Stimulated activated CD4-positive, alpha-beta T cell treated with anti-CD3 and anti-CD28 coated beads, Interleukin-1b, Interleukin-23, amount 100 ng/mL, for 24 hours (primary cell): Measurements from ENCODE around the gene SRSF5.
"Not testable (repeated sequence)": the region's sequence is repeated elsewhere in the genome, so short reads cannot be mapped to it uniquely, and the experiment has no call there.

Experiments used
- DNase-seq, 4 experiments: peaks; one replicate each; pipeline ENCODE4 v3.0.0-alpha.2; 2020; ENCODE audit warnings: low read depth in 4 of 4, low spot score in 1 of 4

SRSF5 gene

GRCh38 chr14:69766984-69767368 is at the start of gene SRSF5:
TSS of gene SRSF5 (plus strand) at chr14:69767142. CDS start at chr14:69768157, 1,015 bp downstream.
- peak; percentile 84 to 92 (median 86) for DNase-seq

GRCh38 chr14:69718614-69719013 is 48.3 kb upstream of the SRSF5 start:
- DNase-seq: not testable (repeated sequence)

- no peak for DNase-seq
Measured at GRCh38 chr14:69719501-69719951, 47.4 kb upstream of the SRSF5 start.

- no peak for DNase-seq
Measured at GRCh38 chr14:69720912-69721311, 46.0 kb upstream of the SRSF5 start.

GRCh38 chr14:69726761-69727511 is 40.0 kb upstream of the SRSF5 start:
- peak; percentile 74 to 84 (median 78) for DNase-seq

- no peak for DNase-seq
Measured at GRCh38 chr14:69727860-69728259, 39.1 kb upstream of the SRSF5 start.

- DNase-seq: not testable (repeated sequence)
Measured at GRCh38 chr14:69731919-69732598, 34.9 kb upstream of the SRSF5 start.

- DNase-seq: not testable (repeated sequence)
Measured at GRCh38 chr14:69736405-69736804, 30.5 kb upstream of the SRSF5 start.

GRCh38 chr14:69741055-69741454 is 25.9 kb upstream of the SRSF5 start:
- no peak for DNase-seq

GRCh38 chr14:69749956-69750355 is 17.0 kb upstream of the SRSF5 start:
- no peak for DNase-seq

GRCh38 chr14:69750495-69750894 is 16.4 kb upstream of the SRSF5 start:
- DNase-seq: no peak

- no peak for DNase-seq
Measured at GRCh38 chr14:69752773-69753172, 14.2 kb upstream of the SRSF5 start.

GRCh38 chr14:69753860-69754259 is 13.1 kb upstream of the SRSF5 start:
- DNase-seq: no peak

GRCh38 chr14:69754487-69754886 is 12.5 kb upstream of the SRSF5 start:
- no peak for DNase-seq

- DNase-seq: no peak
Measured at GRCh38 chr14:69755296-69755695, 11.6 kb upstream of the SRSF5 start.

- no peak for DNase-seq
Measured at GRCh38 chr14:69755784-69756183, 11.2 kb upstream of the SRSF5 start.

GRCh38 chr14:69756298-69756697 is 10.6 kb upstream of the SRSF5 start:
- DNase-seq: no peak

- no peak for DNase-seq
Measured at GRCh38 chr14:69760810-69761209, 6.1 kb upstream of the SRSF5 start.

- DNase-seq: peak in 2 of 4 experiments; percentile 25 to 28
Measured at GRCh38 chr14:69763761-69764510, 3.0 kb upstream of the SRSF5 start.

GRCh38 chr14:69767369-69767999 is 542 bp downstream of the SRSF5 start:
- peak; percentile 77 to 91 (median 86) for DNase-seq

GRCh38 chr14:69768873-69769272 is 1.9 kb downstream of the SRSF5 start:
- DNase-seq: no peak
